Activated CD4-positive, alpha-beta T cell treated with anti-CD3 and anti-CD28 coated beads, Interleukin-10, Interleukin-2, amounts not matched to agents 100 ng/mL and 50 ng/mL, durations not matched to agents 16 hours and 8 hours (primary cell): ENCODE measurements around the gene TGFA.

Experiments
- DNase-seq: peaks from one replicate; pipeline ENCODE4 v3.0.0-alpha.2; 2020

Gene TGFA

DNA sequence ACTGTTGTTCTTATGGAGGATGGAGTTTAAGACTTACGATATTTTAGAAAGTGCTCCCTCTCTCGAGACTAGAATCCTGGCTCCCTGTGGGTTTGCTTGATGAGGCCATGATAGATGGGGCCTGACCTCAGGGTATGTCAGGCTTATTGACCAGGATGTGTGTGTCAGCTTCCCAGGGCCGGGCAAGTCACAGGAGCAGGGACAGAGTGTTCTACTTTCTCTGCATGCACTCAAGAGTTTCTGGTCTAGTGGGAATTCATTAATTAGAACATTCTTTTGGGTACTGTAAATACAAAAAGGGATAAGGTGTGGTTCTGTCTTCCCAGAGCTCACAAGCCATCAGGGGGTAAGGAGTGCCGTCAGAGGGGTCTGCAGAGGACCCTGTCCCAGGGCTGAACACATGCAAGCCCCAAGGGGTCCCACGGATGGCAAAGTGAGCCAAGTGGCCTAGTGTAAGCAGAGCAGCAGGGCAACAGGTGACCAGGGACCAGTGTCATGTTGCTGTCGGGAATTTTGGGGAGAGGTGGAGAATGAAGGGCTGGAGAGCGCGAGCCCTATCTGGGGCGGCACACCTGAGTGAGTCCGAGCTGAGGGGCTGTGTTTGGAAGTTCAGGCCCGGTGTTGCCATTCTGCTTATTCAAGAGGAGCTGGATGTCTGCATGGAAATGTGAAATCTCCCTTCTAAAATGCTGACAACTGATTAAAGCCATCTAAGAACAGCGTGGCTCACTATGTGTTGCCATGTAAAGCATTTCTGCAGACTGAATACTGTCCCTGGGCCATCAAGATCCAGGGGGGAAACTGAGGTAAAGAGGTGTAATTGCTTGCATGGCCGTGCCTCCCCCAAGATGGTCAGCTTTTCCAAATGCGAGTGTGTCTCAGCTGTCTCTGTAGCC lies 91.4 kb downstream of the TGFA start:
- DNase-seq: no peak

- no peak for DNase-seq
Observed at GRCh38 chr2:70461414-70461813, 92.2 kb downstream of the TGFA start.

DNA sequence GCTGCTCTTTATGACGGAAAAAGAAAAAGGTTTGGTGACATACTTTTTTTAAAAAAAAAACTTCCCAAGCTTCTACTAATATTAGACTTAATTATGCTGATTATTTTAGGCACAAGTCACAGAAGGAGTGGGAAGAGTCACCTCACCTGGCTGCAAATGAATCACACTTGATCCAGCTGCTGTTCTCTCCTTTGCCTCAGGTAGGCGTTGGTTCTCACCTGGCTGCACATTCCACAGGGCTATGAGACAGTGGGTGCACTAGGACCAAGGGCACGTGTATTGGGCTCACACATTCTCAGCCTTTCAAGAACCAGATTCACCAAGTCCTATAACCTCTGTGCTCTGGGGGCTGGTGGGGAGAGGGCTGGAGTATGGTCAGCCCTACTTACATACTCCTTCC lies 93.3 kb downstream of the TGFA start:
- DNase-seq: no peak

GRCh38 chr2:70458661-70459060 lies 95.0 kb downstream of the TGFA start:
- no peak for DNase-seq

- peak; percentile 30 for DNase-seq
Observed at GRCh38 chr2:70456585-70457495, 96.8 kb downstream of the TGFA start.

- DNase-seq: no peak
Observed at GRCh38 chr2:70454936-70455544, 98.6 kb downstream of the TGFA start.

DNA sequence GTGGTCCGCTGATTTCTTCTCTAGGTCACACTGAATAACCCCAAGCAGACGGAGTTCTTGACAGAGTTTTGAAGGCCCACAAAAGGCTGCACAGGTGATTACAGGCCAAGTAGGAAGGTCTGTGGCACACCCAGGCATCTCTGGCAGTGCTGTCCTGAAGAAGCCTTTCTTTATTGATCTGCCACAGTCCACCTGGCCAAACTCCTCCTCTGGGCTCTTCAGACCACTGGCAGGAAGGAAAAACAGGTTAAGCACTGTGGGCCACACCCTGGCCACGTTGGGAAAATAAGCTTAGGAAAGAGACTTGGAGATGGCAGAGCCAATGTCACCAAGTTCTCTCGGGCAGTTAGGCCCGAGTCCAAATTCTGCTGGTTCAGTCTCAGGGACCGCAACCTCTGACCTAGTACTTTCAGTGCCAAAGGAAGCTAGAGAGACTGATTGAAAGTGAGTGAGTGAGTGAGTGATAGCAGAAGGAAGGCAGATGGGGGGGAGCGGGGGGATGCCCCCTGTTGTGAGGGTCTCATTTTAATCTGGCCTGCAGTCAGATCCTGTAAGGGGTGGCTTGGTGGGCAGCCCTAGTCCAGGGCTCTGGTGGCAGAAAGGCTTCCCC lies 102.9 kb downstream of the TGFA start:
- no peak for DNase-seq

DNA sequence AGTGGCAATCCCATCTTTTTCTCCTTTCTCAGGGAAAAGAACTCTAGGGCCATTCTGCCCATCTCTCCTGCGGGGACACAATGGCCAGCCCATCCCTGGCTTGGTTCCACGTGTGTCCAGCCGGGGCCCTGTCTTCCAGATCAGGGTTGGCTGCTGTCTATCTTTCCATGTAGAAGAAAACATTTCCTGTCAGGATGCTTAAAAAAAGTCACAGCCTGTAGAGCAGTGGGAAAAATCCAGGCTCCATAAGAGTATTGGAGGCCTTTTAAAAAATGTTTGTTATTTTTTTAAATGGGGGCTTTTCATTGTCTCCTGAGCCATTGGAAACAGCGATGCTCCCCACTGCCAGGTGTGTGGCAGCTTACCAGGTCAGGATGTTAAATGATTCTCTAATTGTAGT lies 105.6 kb downstream of the TGFA start:
- DNase-seq: no peak

DNA sequence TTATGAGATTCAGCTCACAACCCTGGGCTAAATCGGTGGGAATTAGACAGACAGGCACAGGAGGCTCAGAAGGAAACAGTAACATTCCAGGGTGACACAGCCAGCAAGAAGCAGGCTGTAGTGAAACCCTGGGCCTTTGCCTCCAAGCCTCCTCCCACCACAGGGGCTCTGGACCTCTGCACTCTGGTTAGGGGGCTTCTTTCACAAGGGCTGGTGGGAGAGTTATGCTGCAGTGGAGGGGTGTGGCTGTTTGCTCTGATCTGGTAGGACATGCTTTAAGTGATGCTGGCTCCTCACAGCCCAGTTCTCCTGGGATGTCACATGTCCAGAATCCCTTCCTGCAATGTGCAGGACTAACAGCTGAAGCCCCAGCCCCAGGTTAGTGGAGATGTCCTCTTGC lies 109.9 kb downstream of the TGFA start:
- DNase-seq: no peak

DNA sequence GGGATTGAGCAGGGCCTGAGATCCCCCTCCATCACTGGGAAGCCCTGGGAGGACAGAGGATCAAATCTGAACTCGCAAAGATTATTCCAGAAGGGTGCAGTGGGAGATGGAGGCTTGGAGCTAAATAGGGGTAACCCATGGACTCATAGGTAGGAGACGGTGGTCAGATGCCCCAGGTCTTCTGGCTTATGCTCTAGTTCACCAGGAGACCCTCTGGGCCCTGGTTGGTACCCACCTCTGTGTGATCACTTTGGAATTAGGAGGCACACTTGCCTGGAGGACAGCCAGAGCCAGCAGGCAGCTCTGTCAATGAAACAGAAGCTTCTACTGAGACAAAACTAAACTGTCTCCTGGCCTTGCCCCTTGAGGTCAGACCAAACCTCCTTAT lies 110.6 kb downstream of the TGFA start:
- no peak for DNase-seq

GRCh38 chr2:70442301-70443077 lies 111.1 kb downstream of the TGFA start:
- DNase-seq: no peak

GRCh38 chr2:70440621-70441020 lies 113.0 kb downstream of the TGFA start:
- peak; percentile 29 for DNase-seq

DNA sequence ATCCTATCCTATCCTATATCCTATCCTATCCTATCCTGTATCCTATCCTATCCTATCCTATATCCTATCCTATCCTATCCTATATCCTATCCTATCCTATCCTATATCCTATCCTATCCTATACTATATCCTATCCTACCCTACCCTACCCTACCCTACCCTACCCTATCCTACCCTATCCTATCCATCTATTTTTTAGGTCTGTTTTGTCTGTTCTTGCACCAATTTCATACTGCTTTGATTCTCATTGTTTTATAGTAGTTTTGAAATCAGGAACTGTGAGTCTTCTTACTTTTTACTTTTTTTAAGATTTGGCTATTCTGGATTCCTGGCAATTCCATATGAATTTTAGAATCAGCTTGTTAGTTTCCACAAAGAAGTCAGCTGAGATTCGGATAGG lies 118.5 kb downstream of the TGFA start:
- DNase-seq: no peak

DNA sequence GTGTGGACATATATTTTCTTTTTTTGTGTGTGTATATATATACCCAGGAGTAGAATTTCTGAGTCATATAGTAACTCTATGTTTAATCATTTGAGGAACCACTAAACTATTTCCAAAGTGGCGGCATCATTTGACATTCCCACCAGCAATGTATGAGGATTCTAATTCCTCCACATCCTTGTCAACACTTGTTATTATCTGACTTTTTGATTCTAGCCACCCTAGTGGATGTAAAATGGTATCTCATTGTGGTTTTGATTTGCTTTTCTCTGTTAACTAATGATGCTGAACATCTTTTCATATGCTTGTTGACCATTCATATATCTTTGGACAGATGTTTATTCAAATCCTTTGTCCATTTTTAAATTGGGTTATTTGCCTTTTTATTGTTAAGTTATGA lies 120.3 kb downstream of the TGFA start:
- no peak for DNase-seq

GRCh38 chr2:70431716-70432347 lies 121.8 kb downstream of the TGFA start:
- no peak for DNase-seq

DNA sequence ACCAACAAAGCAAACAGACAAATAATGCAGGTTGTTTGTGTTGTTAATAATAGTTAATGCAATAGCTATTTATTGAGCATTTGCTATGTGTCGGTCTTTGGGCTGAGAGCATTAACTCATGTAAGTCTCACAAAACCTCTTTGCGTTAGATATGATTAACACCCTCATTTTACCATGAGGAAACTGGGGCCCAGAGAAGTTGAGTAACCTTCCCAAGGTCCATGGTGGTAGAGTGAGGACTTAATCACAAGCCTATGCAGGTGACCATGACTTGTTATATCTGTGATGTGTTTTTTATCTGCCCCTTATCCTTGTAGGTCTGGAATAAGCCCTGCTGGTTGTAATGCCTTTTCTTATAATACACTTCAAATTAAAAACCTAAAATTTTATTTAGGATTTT lies 127.3 kb downstream of the TGFA start:
- no peak for DNase-seq

GRCh38 chr2:70425682-70426301 lies 127.8 kb downstream of the TGFA start:
- DNase-seq: no peak

- no peak for DNase-seq
Observed at GRCh38 chr2:70420740-70421139, 132.9 kb downstream of the TGFA start.

DNA sequence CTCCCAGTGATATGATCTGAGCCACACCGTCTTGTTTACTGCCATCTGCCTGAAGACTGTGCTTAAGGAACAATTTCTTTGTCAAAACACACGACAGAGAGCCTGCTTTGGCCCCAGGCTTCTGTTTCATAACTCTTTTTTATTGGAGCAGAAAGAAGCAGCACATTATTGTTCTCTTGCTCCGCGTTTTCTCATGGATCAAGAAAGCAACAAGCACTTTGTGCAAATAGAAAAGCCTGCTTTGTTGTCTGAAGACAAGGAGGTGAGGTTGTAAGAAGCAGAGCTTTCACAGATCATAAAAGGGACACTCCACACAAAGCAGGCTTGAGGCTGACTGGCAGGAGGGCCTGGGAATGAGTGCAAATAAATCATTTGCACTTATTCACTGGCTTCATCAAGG lies 133.5 kb downstream of the TGFA start:
- DNase-seq: no peak

DNA sequence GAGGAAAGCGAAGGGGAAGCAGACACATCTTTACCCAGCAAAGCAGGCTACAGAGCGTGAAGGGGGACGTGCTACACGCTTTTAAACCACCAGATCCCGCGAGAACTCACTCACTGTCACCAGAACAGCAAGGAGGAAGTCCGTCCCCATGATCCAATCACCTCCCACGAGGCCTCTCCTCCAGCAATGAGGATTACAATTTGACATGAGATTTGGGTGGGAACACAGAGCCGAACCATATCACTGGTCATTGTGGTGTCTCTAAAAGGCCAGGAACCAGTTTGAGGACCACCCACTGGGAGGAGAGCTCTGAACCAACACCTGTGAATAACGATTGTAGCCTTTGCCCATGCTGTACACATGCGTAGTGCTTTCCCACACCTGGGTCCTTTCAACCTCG lies 135.1 kb downstream of the TGFA start:
- DNase-seq: no peak

DNA sequence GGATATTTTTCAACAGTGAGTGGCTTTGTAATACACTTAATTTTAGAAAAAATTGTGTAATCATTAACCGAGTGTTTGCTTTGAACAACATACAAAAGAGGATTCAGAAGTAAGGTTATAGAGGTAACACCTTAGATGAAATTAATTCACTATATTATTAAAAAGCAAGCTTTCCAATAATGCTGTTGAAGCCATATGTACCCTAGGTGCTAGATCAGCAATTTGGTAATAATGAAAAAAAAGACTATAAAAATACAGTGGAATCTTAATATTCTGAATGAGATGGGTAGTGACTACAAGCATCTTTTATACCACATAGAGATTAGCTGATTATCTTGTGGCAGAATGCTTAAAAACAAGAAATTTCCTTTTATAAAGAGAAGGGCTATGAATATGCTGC lies 136.6 kb downstream of the TGFA start:
- no peak for DNase-seq
